ENCODE measurements around the gene DACH1. TPM values are rescaled to one million over a fixed set of nuclear protein-coding genes. Genes with fewer than 3 reads are reported as not detected.

Gene DACH1
- total and polyA plus RNA-seq, 9 of the 15 experiments (the other 6 are each of a cell fraction or from before 2014, with no cell fraction given) = 0.04 to 0.07 (median 0.04) TPM; not detected in 2

DNA sequence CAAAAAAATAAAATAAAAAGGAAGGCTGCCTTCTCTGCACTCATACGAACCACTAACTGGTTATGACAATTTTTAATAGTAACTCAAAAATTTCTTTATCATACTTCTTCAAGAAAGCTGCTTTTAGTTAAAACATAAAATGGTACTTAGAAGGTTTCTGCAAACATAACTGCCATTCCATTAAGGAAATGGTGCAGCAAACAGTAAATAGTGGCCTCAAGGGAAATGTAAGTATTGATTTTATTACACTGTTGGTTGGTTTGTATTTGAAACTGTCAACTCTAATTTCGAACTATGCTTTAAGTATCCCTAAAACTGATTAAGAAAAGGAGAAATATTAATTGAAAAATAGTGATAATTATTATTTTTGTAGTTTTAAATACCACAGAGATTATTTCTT is 278.0 kb downstream of the DACH1 start:
- WGBS (ENCODE audit: insufficient coverage, low coverage, missing lambda C conversion rate) = 0% methylated on average over 2 of the region's 2 CpGs

More for the DNA sequence above, 278.0 kb downstream of the DACH1 start:
- Histone ChIP-seq H3K36me3 (ENCODE audit: control insufficient read depth, insufficient read depth, low read length) (no peaks in the 10 kb centered on the region), H3K4me3 (no peak overlapping the region), H3K9me1 (ENCODE audit: control insufficient read depth, insufficient read depth, low read length) (no peaks in the 10 kb centered on the region), H3K79me2 (ENCODE audit: control insufficient read depth, insufficient read depth, low read length) (no peaks in the 10 kb centered on the region), H3K4me2 (ENCODE audit: insufficient read depth, low read length) (no peak overlapping the region), H4K20me1 (replicated peaks; ENCODE audit: control insufficient read depth, insufficient read depth, low read length) (no peaks in the 10 kb centered on the region), H3K27ac (ENCODE audit: extremely low read depth, low read depth, low read length) (no peak overlapping the region), H3K9ac (ENCODE audit: insufficient read depth in 1 of 2, low read depth in 2 of 2, low read length in 2 of 2) (no peak overlapping the region), H3K27me3 (ENCODE audit: control insufficient read depth in 2 of 2, insufficient read depth in 2 of 2, low read length in 2 of 2) (no peaks in the 10 kb centered on the region), H2AFZ (ENCODE audit: low read depth, low read length) (no peak overlapping the region), H3K4me1 (replicated peaks in 1 of 2; ENCODE audit: control insufficient read depth in 2 of 2, insufficient read depth in 2 of 2, low read length in 2 of 2) (no peaks in the 10 kb centered on the region), H3K9me3 (replicated peaks; ENCODE audit: control insufficient read depth, insufficient read depth, low read depth, low read length) (no peaks in the 10 kb centered on the region)
- CTCF ChIA-PET (ENCODE audit: low intra/inter-chr PET ratio) = no interaction called here
- POLR2A ChIA-PET = no interaction called here
- no peak for FAIRE-seq
- intact Hi-C loops (cut with micrococcal nuclease) = no loop called here
- TF ChIP-seq ZBTB34 (CRISPR knock-in tag; IDR thresholded peaks at IDR 0.05) (no peak), ZNF174 (CRISPR knock-in tag; IDR thresholded peaks at IDR 0.05) (no peak), HNRNPK (IDR thresholded peaks at IDR 0.05; ENCODE audit: low read depth, low read length, poor library complexity, severe bottlenecking) (no peak), SLC30A9 (CRISPR knock-in tag; IDR thresholded peaks at IDR 0.05) (no peak), JUNB (CRISPR knock-in tag; conservative IDR thresholded peaks at IDR 0.05) (no peak), NFE2 (IDR thresholded peaks at IDR 0.05; ENCODE audit: low read depth) (no peak), MLLT1 (IDR thresholded peaks at IDR 0.05) (no peak), ZNF75A (CRISPR knock-in tag; IDR thresholded peaks at IDR 0.05) (no peak), CC2D1A (IDR thresholded peaks at IDR 0.05) (no peak)
- TF ChIP-seq, protein P1, sequence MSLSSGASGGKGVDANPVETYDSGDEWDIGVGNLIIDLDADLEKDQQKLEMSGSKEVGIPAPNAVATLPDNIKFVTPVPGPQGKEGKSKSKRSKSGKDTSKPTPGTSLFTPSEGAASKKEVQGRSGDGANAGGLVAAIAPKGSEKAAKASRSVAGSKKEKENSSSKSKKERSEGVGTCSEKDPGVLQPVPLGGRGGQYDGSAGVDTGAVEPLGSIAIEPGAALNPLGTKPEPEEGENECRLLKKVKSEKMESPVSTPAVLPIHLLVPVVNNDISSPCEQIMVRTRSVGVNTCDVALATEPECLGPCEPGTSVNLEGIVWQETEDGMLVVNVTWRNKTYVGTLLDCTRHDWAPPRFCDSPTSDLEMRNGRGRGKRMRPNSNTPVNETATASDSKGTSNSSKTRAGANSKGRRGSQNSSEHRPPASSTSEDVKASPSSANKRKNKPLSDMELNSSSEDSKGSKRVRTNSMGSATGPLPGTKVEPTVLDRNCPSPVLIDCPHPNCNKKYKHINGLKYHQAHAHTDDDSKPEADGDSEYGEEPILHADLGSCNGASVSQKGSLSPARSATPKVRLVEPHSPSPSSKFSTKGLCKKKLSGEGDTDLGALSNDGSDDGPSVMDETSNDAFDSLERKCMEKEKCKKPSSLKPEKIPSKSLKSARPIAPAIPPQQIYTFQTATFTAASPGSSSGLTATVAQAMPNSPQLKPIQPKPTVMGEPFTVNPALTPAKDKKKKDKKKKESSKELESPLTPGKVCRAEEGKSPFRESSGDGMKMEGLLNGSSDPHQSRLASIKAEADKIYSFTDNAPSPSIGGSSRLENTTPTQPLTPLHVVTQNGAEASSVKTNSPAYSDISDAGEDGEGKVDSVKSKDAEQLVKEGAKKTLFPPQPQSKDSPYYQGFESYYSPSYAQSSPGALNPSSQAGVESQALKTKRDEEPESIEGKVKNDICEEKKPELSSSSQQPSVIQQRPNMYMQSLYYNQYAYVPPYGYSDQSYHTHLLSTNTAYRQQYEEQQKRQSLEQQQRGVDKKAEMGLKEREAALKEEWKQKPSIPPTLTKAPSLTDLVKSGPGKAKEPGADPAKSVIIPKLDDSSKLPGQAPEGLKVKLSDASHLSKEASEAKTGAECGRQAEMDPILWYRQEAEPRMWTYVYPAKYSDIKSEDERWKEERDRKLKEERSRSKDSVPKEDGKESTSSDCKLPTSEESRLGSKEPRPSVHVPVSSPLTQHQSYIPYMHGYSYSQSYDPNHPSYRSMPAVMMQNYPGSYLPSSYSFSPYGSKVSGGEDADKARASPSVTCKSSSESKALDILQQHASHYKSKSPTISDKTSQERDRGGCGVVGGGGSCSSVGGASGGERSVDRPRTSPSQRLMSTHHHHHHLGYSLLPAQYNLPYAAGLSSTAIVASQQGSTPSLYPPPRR (CRISPR knock-in tag; IDR thresholded peaks at IDR 0.05; ENCODE audit: borderline replicate concordance) = no peak
- no peak for ATAC-seq
- no TSS peak for BruUV-seq (replicated peaks)
- no peak for DNase-seq (ENCODE audit: extremely low read depth in 1 of 4, low spot score in 3 of 4)
- in situ Hi-C loops (cut with MboI) = no loop called here

Data from K562 (cell line).